Mesenchymal stem cell (in vitro differentiated cells and primary cell): ENCODE data around the gene CABP1.
A peak's percentile ranks its signal among the peaks of the same experiment; 100 is the strongest.
"Not testable (repeated sequence)": the region's sequence is repeated elsewhere in the genome, so short reads cannot be mapped to it uniquely, and the experiment has no call there.

Experiments
- DNase-seq: peaks from one replicate; pipeline ENCODE4 v3.0.0-alpha.2; 2013
- H2AFZ ChIP-seq: one replicate; pipeline ENCODE4 v1.6.1; 2013; ENCODE audit warnings: low read depth, mild to moderate bottlenecking, control low read depth, inconsistent platforms, low read length, moderate library complexity
- H2AK5ac ChIP-seq: 2 replicates; pipeline ENCODE4 v1.6.1; 2013; ENCODE audit warnings: low read length, moderate library complexity, mild to moderate bottlenecking, inconsistent platforms; ENCODE audit not compliant: severe bottlenecking
- H2BK120ac ChIP-seq: one replicate; pipeline ENCODE4 v1.6.1; 2013; ENCODE audit warnings: low read depth, mild to moderate bottlenecking, inconsistent platforms, low read length, moderate library complexity
- H2BK12ac ChIP-seq, 2 experiments: one replicate each; pipeline ENCODE4 v1.6.1; 2013; ENCODE audit warnings: inconsistent platforms in 2 of 2, low read length in 2 of 2, mild to moderate bottlenecking in 2 of 2, moderate library complexity in 2 of 2, control low read depth in 1 of 2
- H2BK15ac ChIP-seq: one replicate; pipeline ENCODE4 v1.6.1; 2013; ENCODE audit warnings: mild to moderate bottlenecking, low read depth, inconsistent platforms; ENCODE audit not compliant: poor library complexity, severe bottlenecking
- H2BK5ac ChIP-seq: 2 replicates; pipeline ENCODE4 v1.6.1; 2013; ENCODE audit warnings: low read depth, mild to moderate bottlenecking, low read length, control low read depth, inconsistent platforms; ENCODE audit not compliant: poor library complexity, severe bottlenecking
- H3K14ac ChIP-seq, 2 experiments: one replicate each; pipeline ENCODE4 v1.6.1; 2013; ENCODE audit warnings: inconsistent platforms in 2 of 2, low read length in 2 of 2, control low read depth in 1 of 2, mild to moderate bottlenecking in 1 of 2, moderate library complexity in 1 of 2
- H3K18ac ChIP-seq, 2 experiments: one replicate each; pipeline ENCODE4 v1.6.1; 2013; ENCODE audit warnings: inconsistent platforms in 2 of 2, low read length in 2 of 2, control low read depth in 1 of 2, low read depth in 1 of 2, mild to moderate bottlenecking in 1 of 2
- H3K23ac ChIP-seq, 2 experiments: one replicate each; pipeline ENCODE4 v1.6.1; 2013; ENCODE audit warnings: inconsistent platforms in 2 of 2, low read length in 2 of 2, mild to moderate bottlenecking in 2 of 2, moderate library complexity in 2 of 2, control low read depth in 1 of 2
- H3K27ac ChIP-seq: 2 replicates; pipeline ENCODE4 v1.5.1; 2013; ENCODE audit warnings: mild to moderate bottlenecking, moderate library complexity, low read length, control low read depth, inconsistent platforms; ENCODE audit not compliant: poor library complexity, severe bottlenecking
- H3K27me3 ChIP-seq, 2 experiments: 2 replicates each; pipeline versions ENCODE4 v1.6.1 to v1.7.0; 2013; ENCODE audit warnings: low read length in 2 of 2, mild to moderate bottlenecking in 2 of 2, moderate library complexity in 2 of 2, control low read depth in 1 of 2, inconsistent platforms in 1 of 2; ENCODE audit not compliant: control insufficient read depth in 1 of 2, insufficient read depth in 1 of 2
- H3K36me3 ChIP-seq, 2 experiments: 2 replicates each; pipeline versions ENCODE4 v1.6.1 to v1.7.0; 2013; ENCODE audit warnings: low read length in 2 of 2, control low read depth in 1 of 2, inconsistent platforms in 1 of 2, low read depth in 1 of 2, mild to moderate bottlenecking in 1 of 2; ENCODE audit not compliant: insufficient read depth in 2 of 2, control insufficient read depth in 1 of 2
- H3K4ac ChIP-seq, 2 experiments: one replicate each; pipeline ENCODE4 v1.6.1; 2013; ENCODE audit warnings: inconsistent platforms in 2 of 2, low read length in 2 of 2, mild to moderate bottlenecking in 2 of 2, moderate library complexity in 2 of 2, control low read depth in 1 of 2, low read depth in 1 of 2
- H3K4me1 ChIP-seq: 2 replicates; pipeline ENCODE4 v1.6.1; 2013; ENCODE audit warnings: low read depth, low read length, control low read depth; ENCODE audit not compliant: control insufficient read depth, insufficient read depth
- H3K4me2 ChIP-seq: 2 replicates; pipeline ENCODE4 v1.6.1; 2013; ENCODE audit warnings: low read length, mild to moderate bottlenecking, inconsistent platforms; ENCODE audit not compliant: poor library complexity, severe bottlenecking
- H3K4me3 ChIP-seq, 2 experiments: 2 replicates each; pipeline versions ENCODE4 v1.5.1 to v1.7.0; 2013; ENCODE audit warnings: low read length in 2 of 2, mild to moderate bottlenecking in 2 of 2, control low read depth in 1 of 2, low read depth in 1 of 2; ENCODE audit not compliant: insufficient read depth in 1 of 2
- H3K79me1 ChIP-seq: replicated peaks from 2 replicates; pipeline ENCODE4 v1.6.1; 2013; ENCODE audit warnings: mild to moderate bottlenecking, control low read depth, low read length, inconsistent platforms; ENCODE audit not compliant: poor library complexity, severe bottlenecking
- H3K9ac ChIP-seq: 2 replicates; pipeline ENCODE4 v1.7.0; 2013; ENCODE audit warnings: mild to moderate bottlenecking, low read length, moderate library complexity
- H3K9me3 ChIP-seq: 2 replicates; pipeline ENCODE4 v1.7.0; 2013; ENCODE audit warnings: mild to moderate bottlenecking, low read length; ENCODE audit not compliant: control insufficient read depth
- H4K8ac ChIP-seq: one replicate; pipeline ENCODE4 v1.6.1; 2013; ENCODE audit warnings: inconsistent platforms, mild to moderate bottlenecking, low read length, moderate library complexity
- H4K91ac ChIP-seq: one replicate; pipeline ENCODE4 v1.6.1; 2013; ENCODE audit warnings: mild to moderate bottlenecking, low read length, inconsistent platforms
- WGBS: methylation state at CpG from one replicate; pipeline ENCODE4 v1.1.7; 2013; ENCODE audit warnings: mixed read lengths; 5-methylcytosine and 5-hydroxymethylcytosine counted together

The CABP1 gene

DNA sequence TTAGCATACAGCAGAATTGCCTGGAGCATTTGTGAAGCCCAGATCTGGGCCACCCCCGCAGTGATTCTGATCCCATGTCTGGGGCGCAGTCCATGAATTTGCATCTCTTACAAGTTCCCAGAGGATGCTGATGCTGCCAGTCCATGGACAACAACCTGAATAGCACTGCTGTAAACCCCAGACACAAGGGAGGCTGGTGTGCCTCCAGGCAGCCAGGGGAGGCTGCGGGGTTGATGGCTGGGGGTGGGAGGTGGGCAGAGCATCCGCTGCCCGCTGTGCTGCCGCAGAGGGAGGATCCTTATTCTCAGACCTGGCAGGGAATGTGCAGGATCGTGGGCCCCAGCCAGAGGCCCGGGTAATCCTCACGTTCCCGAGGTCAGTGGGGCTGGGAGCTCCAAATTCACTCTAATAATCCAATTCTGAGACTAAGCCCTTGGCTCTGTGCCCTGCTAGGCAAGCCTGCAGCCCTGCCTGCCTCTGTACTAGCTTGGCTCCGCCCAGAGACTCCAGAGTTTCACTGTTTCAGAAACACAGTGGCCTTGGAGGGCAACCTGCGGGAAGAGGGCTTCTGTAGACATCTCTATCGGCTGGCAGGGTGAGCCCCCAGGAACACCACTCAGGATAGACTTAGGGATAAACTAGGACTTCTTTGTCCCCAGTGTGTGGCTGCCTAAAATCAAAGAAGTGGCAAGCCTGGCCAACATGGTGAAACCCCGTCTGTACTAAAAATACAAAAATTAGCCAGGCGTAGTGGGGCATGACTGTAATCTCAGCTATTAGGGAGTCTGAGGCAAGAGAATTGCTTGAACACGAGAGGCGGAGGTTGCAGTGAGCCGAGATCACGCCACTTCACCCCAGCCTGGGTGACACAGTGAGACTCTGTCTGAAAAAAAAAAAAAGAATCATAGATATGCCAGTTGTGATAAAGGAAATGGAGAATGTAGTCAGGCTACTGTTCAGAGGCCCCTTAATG is 28.7 kb downstream of the CABP1 start:
- no peak overlapping the region for H2AK5ac ChIP-seq
- peaks cover 21 to 42% of the 10 kb centered on the region in 2 experiments for H3K27me3 ChIP-seq
- H3K4me2 ChIP-seq, result peak overlapping the region; percentile 23
- 61% methylated on average over 19 of the region's 19 CpGs for WGBS
- no peaks in the 10 kb centered on the region for H3K9me3 ChIP-seq
- H2BK15ac ChIP-seq, result no peak overlapping the region
- H3K36me3 ChIP-seq, result no peaks in the 10 kb centered on the region
- H2AFZ ChIP-seq, result peak overlapping the region; percentile 36
- H3K27ac ChIP-seq, result no peak overlapping the region
- H4K91ac ChIP-seq, result no peak overlapping the region
- H4K8ac ChIP-seq, result no peak overlapping the region
- no peak overlapping the region for H2BK120ac ChIP-seq
- peak overlapping the region; percentile 58 for H3K9ac ChIP-seq
- H3K18ac ChIP-seq, result no peak overlapping the region
- no peak for DNase-seq
- H3K23ac ChIP-seq, result no peak overlapping the region
- no peaks in the 10 kb centered on the region for H3K79me1 ChIP-seq
- peak overlapping the region in 1 of 2 experiments; percentile 62 for H3K4me3 ChIP-seq
- no peak overlapping the region for H3K14ac ChIP-seq
- no peak overlapping the region for H2BK5ac ChIP-seq
- H3K4me1 ChIP-seq, result peaks cover 2% of the 10 kb centered on the region
- no peak overlapping the region for H3K4ac ChIP-seq
- no peak overlapping the region for H2BK12ac ChIP-seq

DNA sequence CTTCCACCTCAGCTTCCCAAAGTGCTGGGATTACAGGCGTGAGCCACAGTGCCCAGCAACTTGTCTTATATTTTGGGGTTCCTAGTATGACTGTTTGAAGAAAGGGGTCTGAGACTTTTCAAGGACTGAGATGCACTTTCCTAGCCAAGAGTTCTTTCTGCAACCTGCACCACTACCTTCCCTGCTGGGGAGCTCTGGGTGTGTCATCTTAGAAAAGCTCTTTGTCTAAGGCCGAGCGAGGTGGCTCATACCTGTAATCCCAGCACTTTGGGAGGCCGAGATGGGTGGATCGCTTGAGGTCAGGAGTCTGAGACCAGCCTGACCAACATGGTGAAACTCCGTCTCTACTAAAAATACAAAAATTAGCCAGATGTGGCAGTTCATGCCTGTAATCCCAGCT is 29.8 kb downstream of the CABP1 start:
- not testable (repeated sequence) for H3K18ac ChIP-seq, DNase-seq, H3K79me1 ChIP-seq, H3K4ac ChIP-seq, H3K23ac ChIP-seq, H2AK5ac ChIP-seq, H2BK12ac ChIP-seq, H3K4me2 ChIP-seq, H3K14ac ChIP-seq, H3K36me3 ChIP-seq, H4K91ac ChIP-seq, H3K9me3 ChIP-seq, H2AFZ ChIP-seq, H4K8ac ChIP-seq, H3K4me1 ChIP-seq, H3K27ac ChIP-seq, H3K4me3 ChIP-seq, H2BK15ac ChIP-seq, H3K9ac ChIP-seq, H2BK5ac ChIP-seq, H2BK120ac ChIP-seq
- H3K27me3 ChIP-seq, result peaks cover 21 to 49% of the 10 kb centered on the region in 2 experiments
- WGBS, result 96% methylated on average over 5 of the region's 6 CpGs

DNA sequence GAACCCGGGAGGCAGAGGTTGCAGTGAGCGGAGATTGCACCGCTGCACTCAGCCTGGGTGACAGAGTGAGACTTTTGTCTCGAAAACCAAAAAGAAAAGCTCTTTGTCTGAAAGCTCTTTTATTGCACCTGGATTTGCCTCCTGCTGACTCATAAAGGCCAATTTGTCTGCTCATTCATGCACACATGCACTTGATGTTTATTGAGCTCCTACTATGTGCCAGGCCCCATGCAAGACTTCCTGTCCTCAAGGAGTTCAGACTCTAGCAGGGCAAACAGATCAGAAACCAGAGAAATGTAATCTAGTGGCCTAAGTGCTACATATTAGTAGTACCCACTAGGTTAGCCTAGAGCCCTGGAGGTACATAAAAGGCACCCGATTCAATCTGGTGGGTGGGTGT is 30.2 kb downstream of the CABP1 start:
- Histone ChIP-seq H2AK5ac (no peak overlapping the region), H3K4me3 (no peak overlapping the region), H3K9me3 (no peaks in the 10 kb centered on the region), H2BK12ac (no peak overlapping the region), H2AFZ (no peak overlapping the region), H3K27me3 (peaks cover 21 to 54% of the 10 kb centered on the region in 2 experiments), H2BK120ac (no peak overlapping the region), H3K23ac (no peak overlapping the region), H3K18ac (no peak overlapping the region), H2BK15ac (no peak overlapping the region), H3K4me2 (no peak overlapping the region), H4K91ac (no peak overlapping the region), H3K36me3 (no peaks in the 10 kb centered on the region), H3K27ac (no peak overlapping the region), H3K79me1 (no peaks in the 10 kb centered on the region), H2BK5ac (no peak overlapping the region), H3K4ac (no peak overlapping the region), H3K9ac (no peak overlapping the region), H3K14ac (no peak overlapping the region), H4K8ac (no peak overlapping the region), H3K4me1 (peaks cover 2% of the 10 kb centered on the region)
- DNase-seq, result no peak
- WGBS, result 92% methylated on average over 5 of the region's 5 CpGs

DNA sequence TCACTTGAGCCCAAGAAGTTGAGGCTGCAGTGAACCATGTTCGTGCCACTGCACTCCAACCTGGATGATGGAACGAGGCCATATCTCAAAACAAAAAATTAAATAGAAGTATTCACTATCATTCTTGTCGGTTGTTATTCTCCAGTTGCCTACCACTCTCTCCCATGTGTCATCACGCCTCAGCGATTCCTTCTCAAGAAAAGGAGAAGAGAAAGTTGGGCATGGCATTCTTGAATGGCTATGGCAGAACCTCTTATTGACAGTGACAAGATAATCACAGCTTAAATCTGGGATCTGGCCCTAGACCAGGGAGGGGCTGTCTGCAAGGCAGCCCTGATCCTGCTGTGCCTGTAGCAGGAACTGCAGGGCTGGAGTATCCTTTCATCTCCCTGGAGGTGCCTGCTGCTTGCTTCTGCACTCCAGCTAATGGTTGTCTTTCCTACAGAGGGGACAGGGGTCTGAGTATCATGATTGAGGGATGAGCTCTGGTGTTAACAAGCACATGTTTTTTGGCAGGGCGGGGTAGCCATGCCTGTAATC is 33.7 kb downstream of the CABP1 start:
- no peak overlapping the region for H2BK120ac ChIP-seq

More for the DNA sequence above, 33.7 kb downstream of the CABP1 start:
- no peak overlapping the region for H3K4me2 ChIP-seq
- no peak overlapping the region for H2AFZ ChIP-seq
- H3K27ac ChIP-seq, result no peak overlapping the region
- H2BK5ac ChIP-seq, result no peak overlapping the region
- H3K14ac ChIP-seq, result no peak overlapping the region
- H3K18ac ChIP-seq, result no peak overlapping the region
- H3K4me3 ChIP-seq, result no peak overlapping the region
- H3K4ac ChIP-seq, result no peak overlapping the region
- H2AK5ac ChIP-seq, result no peak overlapping the region
- no peaks in the 10 kb centered on the region for H3K4me1 ChIP-seq
- H3K9ac ChIP-seq, result no peak overlapping the region
- no peak overlapping the region for H4K91ac ChIP-seq
- 89% methylated on average over 6 of the region's 6 CpGs for WGBS
- H2BK15ac ChIP-seq, result no peak overlapping the region
- peaks cover 6 to 49% of the 10 kb centered on the region in 2 experiments for H3K27me3 ChIP-seq
- no peak overlapping the region for H3K23ac ChIP-seq
- no peak for DNase-seq
- H3K9me3 ChIP-seq, result no peaks in the 10 kb centered on the region
- no peak overlapping the region for H2BK12ac ChIP-seq
- no peaks in the 10 kb centered on the region for H3K36me3 ChIP-seq
- no peak overlapping the region for H4K8ac ChIP-seq
- no peaks in the 10 kb centered on the region for H3K79me1 ChIP-seq
